Endothelial cell of umbilical vein (primary cell): Measurements from ENCODE around the gene CREBL2. TPM values are rescaled to one million over a fixed set of nuclear protein-coding genes. Genes with fewer than 3 reads are reported as not detected.
A peak's percentile ranks its signal among the peaks of the same experiment; 100 is the strongest.

Experiments
- BruUV-seq: library from RNA; stranded (reverse); fragments of 400-500 nt; replicated peaks from 2 replicates; lab custom pipeline; 2021; lab: Mats Ljungman, UMichigan
- CTCF ChIA-PET: fragments of 300-600, 350-600 bp; sonication (Branson Sonifier 250); formaldehyde crosslinking; loops from one replicate; lab custom pipeline; 2021; ENCODE audit warnings: antibody characterized with exemption, inconsistent platforms; lab: Charles Lee
- POLR2A ChIA-PET: fragments of 300-600, 350-600 bp; sonication (Branson Sonifier 250); formaldehyde crosslinking; loops from one replicate; lab custom pipeline; 2021; ENCODE audit warnings: antibody characterized with exemption, inconsistent platforms; lab: Charles Lee
- DNase-seq: peaks from one replicate; pipeline ENCODE4 v3.0.0-alpha.2; 2011; ENCODE audit warnings: low read depth, low spot score
- FAIRE-seq: peaks from 2 replicates; lab custom pipeline; 2011; peaks lifted over from hg19 to GRCh38; lab: Jason Lieb, UNC
- H2AFZ ChIP-seq: 2 replicates; pipeline ENCODE4 v1.6.0; 2012; ENCODE audit warnings: low read depth, low read length, control low read depth, inconsistent platforms
- H3K27ac ChIP-seq: 2 replicates; pipeline ENCODE4 v1.5.1; 2011; ENCODE audit warnings: low read depth, mild to moderate bottlenecking, control low read depth, low read length, moderate library complexity; ENCODE audit not compliant: insufficient read depth
- H3K27me3 ChIP-seq, 2 experiments: 2 replicates each; pipeline versions ENCODE4 v1.6.0 to v1.6.1; 2011; ENCODE audit warnings: low read length in 2 of 2, mixed read lengths in 1 of 2; ENCODE audit not compliant: control insufficient read depth in 2 of 2, insufficient read depth in 2 of 2
- H3K36me3 ChIP-seq, 2 experiments: 2 replicates in 1 of 2; 3 replicates in 1 of 2; pipeline ENCODE4 v1.5.1; 2011; ENCODE audit warnings: low read length in 2 of 2, mild to moderate bottlenecking in 1 of 2, moderate library complexity in 1 of 2; ENCODE audit not compliant: control insufficient read depth in 2 of 2, insufficient read depth in 2 of 2; ENCODE audit errors: extremely low read depth in 1 of 2
- H3K4me1 ChIP-seq: 3 replicates; pipeline ENCODE4 v1.5.1; 2011; ENCODE audit warnings: mild to moderate bottlenecking, low read length; ENCODE audit not compliant: control insufficient read depth, insufficient read depth; ENCODE audit errors: extremely low read depth
- H3K4me2 ChIP-seq: 2 replicates; pipeline ENCODE4 v1.6.1; 2011; ENCODE audit warnings: low read length, control low read depth, mixed read lengths; ENCODE audit not compliant: insufficient read depth
- H3K4me3 ChIP-seq, 3 experiments: fragments of 200-600 bp in 1 of 3; sonication (generic), shearing (Covaris generic) in 1 of 3; replicated peaks in 1 of 3; 2 replicates each; pipeline ENCODE4 v1.5.1; 2011 to 2016; ENCODE audit warnings: control low read depth in 3 of 3, low read length in 3 of 3, mild to moderate bottlenecking in 2 of 3, inconsistent platforms in 1 of 3, low read depth in 1 of 3, moderate library complexity in 1 of 3; ENCODE audit not compliant: insufficient read depth in 1 of 3
- H3K79me2 ChIP-seq: 2 replicates; pipeline ENCODE4 v1.6.0; 2012; ENCODE audit warnings: low read length, inconsistent platforms; ENCODE audit not compliant: control insufficient read depth, insufficient read depth
- H3K9ac ChIP-seq: replicated peaks from 2 replicates; pipeline ENCODE3; 2011; ENCODE audit warnings: low read length, control low read depth; ENCODE audit not compliant: insufficient read depth; ENCODE audit errors: extremely low read depth
- H3K9me1 ChIP-seq: replicated peaks from 3 replicates; pipeline ENCODE4 v1.6.0; 2011; ENCODE audit warnings: mild to moderate bottlenecking, low read length; ENCODE audit not compliant: control insufficient read depth, insufficient read depth; ENCODE audit errors: extremely low read depth
- H3K9me3 ChIP-seq: replicated peaks from 2 replicates; pipeline ENCODE4 v1.5.1; 2012; ENCODE audit warnings: low read length, inconsistent platforms; ENCODE audit not compliant: control insufficient read depth, insufficient read depth
- H4K20me1 ChIP-seq: replicated peaks from 2 replicates; pipeline ENCODE3; 2011; ENCODE audit warnings: mild to moderate bottlenecking, low read length; ENCODE audit not compliant: control insufficient read depth, insufficient read depth; ENCODE audit errors: extremely low read depth
- EZH2 ChIP-seq: IDR thresholded peaks from 2 replicates; pipeline ENCODE4 v1.6.1; 2012; ENCODE audit warnings: borderline replicate concordance, low read depth, mild to moderate bottlenecking, moderate library complexity, low read length, inconsistent platforms; ENCODE audit not compliant: severe bottlenecking
- FOS ChIP-seq: IDR thresholded peaks from 2 replicates; pipeline ENCODE4 v1.6.1; 2011; ENCODE audit warnings: mild to moderate bottlenecking, low read length, moderate library complexity, borderline replicate concordance; ENCODE audit not compliant: insufficient read depth
- POLR2AphosphoS5 ChIP-seq: IDR thresholded peaks from 2 replicates; pipeline ENCODE4 v1.6.1; 2012; ENCODE audit warnings: low read depth, mild to moderate bottlenecking, control low read depth, low read length, moderate library complexity; ENCODE audit not compliant: insufficient read depth
- dilution Hi-C: fragments of 300-500 bp; cut with MboI; formaldehyde crosslinking; loops from one replicate; pipeline ENCODE4 v1.15.0; 2019; ENCODE audit warnings: low sequenced_read_pairs; ENCODE audit not compliant: extremely low pct_ligation_motif_present
- intact Hi-C: fragments of 100-400 bp; cut with micrococcal nuclease; formaldehyde crosslinking; loops from one replicate; pipeline ENCODE4 v1.10.0; 2022
- polyA plus RNA-seq, 4 experiments: library from polyadenylated mRNA; depleted of rRNA in 3 of 4; stranded (reverse) in 3 of 4; unstranded in 1 of 4; fragments of >200 nt; gene quantifications; 2 replicates each; pipeline versions ENCODE4 v1.2.1 to v1.2.3, GENCODE V29; 2011 to 2012; ENCODE audit warnings: missing spikeins in 1 of 4
- total RNA-seq: library from RNA; stranded (reverse); gene quantifications from 2 replicates; pipeline ENCODE4 v1.2.3, GENCODE V29; 2021

Gene CREBL2
- total and polyA plus RNA-seq, 2 donors (not counting 3 experiments of a cell fraction or from before 2014, with no cell fraction given): 10.5 to 19.4 TPM

DNA sequence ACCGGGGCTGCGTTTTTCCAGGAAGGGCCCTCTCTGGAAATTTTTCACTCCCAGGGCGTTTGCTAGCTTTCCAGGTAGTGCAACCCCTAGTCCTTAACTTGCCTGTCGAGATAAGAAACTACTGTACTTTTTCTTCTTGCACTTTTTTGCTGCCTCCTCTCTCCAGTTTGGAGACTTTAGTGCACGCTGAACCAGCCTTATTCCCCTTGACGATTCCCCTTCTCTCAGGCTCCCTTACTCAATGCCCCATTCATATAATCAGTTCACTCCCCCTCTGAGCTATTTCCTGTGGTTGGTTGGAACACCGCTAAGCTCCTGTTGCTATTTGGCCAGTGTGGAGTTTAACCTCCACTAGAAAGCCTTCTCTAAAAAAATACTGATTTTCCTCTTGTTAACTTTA lies 682 bp downstream of the CREBL2 start:
- no TSS peak for BruUV-seq
- Histone ChIP-seq H3K36me3 (peaks cover 0 to 2% of the 10 kb centered on the region in 2 experiments), H2AFZ (peak overlapping the region; percentile 86), H3K4me3 (peak overlapping the region; percentile 75 to 86 (median 84)), H3K79me2 (peaks cover 4% of the 10 kb centered on the region), H3K9ac (peak overlapping the region; percentile 84), H4K20me1 (no peaks in the 10 kb centered on the region), H3K4me1 (peaks cover 5% of the 10 kb centered on the region), H3K27ac (peak overlapping the region; percentile 81), H3K27me3 (no peaks in the 10 kb centered on the region), H3K9me3 (no peaks in the 10 kb centered on the region), H3K9me1 (no peaks in the 10 kb centered on the region), H3K4me2 (peak overlapping the region; percentile 93)
- dilution Hi-C loops (no loop called here), intact Hi-C loops (no loop called here)
- FAIRE-seq (no peak), DNase-seq (peak; percentile 65)
- POLR2A ChIA-PET: no interaction called here
- TF ChIP-seq EZH2 (no peak), POLR2AphosphoS5 (no peak), FOS (no peak)
- CTCF ChIA-PET: interaction anchor here (0.7 to 1.9 kb wide), 8 partner anchors 9 to 235 kb away, joined by 3 to 7 read pairs (median 4); no protein-coding TSS in a partner anchor

- Histone ChIP-seq H3K9ac (no peak overlapping the region), H3K36me3 (peaks cover 0 to 2% of the 10 kb centered on the region in 2 experiments), H3K27ac (no peak overlapping the region), H3K4me1 (peaks cover 5% of the 10 kb centered on the region), H3K79me2 (peaks cover 4% of the 10 kb centered on the region), H3K9me1 (no peaks in the 10 kb centered on the region), H3K27me3 (no peaks in the 10 kb centered on the region), H4K20me1 (no peaks in the 10 kb centered on the region), H3K4me3 (no peak overlapping the region), H2AFZ (no peak overlapping the region), H3K4me2 (peak overlapping the region; percentile 21), H3K9me3 (no peaks in the 10 kb centered on the region)
- POLR2A ChIA-PET: no interaction called here
- no peak for DNase-seq
- TF ChIP-seq EZH2: no peak
- no TSS peak for BruUV-seq
- no peak for FAIRE-seq
- dilution Hi-C loops: no loop called here
- intact Hi-C loops: no loop called here
- CTCF ChIA-PET: interaction anchor here (1.3 to 1.8 kb wide), 2 partner anchors 42 to 124 kb away, joined by 3 to 4 read pairs; no protein-coding TSS in a partner anchor
Measured at GRCh38 chr12:12613344-12613743, 1.7 kb downstream of the CREBL2 start.
